GM18502 (cell line): ENCODE measurements around the gene CMTM5.
"Not testable (repeated sequence)": the region's sequence is repeated elsewhere in the genome, so short reads cannot be mapped to it uniquely, and the experiment has no call there.

ENCODE experiments used
- ATAC-seq: cut with Tn5 transposase; IDR thresholded peaks from one replicate; pipeline ENCODE4 v1.9.1; 2021; ENCODE audit warnings: mild to moderate bottlenecking; ENCODE audit not compliant: unreplicated experiment, poor library complexity

The CMTM5 gene

DNA sequence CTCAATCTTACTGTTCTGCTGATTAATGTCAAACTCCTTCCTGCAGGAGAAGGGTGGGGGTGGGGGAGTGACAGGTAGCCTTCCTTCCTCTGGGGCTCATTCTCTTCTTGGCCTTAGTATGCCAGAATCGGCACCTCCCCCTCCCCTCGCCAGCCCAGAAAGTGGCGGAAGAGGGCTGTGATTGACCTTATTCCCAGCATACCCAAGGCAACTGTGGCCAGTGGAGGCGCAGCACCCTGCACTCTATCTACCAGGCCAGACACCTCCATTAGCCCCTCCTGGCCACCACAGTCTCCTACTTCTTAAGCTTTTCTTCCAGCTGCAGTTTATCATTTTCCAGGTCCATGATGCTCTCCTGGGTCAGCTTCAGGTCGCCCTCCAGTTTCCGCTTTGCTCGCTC is 15.8 kb downstream of the CMTM5 start:
- ATAC-seq = no peak

DNA sequence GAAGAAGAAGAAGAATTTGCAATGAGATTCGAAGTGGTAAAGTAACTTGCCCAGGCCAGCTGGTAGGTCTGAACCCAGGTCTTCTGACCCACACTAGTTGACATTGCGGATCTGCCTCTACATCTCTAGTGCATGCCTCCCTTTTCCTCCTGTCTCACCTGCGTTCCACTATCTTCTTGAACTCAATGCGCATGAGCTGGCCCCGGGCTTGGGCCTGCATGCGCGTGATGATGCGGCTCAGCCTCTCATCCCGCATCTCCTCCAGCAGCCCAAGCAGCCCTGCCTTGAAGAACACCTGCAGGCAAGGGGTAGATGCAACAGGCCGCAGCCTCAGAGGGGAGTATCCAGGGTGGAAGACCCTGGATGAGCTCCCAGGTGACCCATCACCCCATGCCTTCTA is 19.3 kb downstream of the CMTM5 start:
- ATAC-seq = no peak

DNA sequence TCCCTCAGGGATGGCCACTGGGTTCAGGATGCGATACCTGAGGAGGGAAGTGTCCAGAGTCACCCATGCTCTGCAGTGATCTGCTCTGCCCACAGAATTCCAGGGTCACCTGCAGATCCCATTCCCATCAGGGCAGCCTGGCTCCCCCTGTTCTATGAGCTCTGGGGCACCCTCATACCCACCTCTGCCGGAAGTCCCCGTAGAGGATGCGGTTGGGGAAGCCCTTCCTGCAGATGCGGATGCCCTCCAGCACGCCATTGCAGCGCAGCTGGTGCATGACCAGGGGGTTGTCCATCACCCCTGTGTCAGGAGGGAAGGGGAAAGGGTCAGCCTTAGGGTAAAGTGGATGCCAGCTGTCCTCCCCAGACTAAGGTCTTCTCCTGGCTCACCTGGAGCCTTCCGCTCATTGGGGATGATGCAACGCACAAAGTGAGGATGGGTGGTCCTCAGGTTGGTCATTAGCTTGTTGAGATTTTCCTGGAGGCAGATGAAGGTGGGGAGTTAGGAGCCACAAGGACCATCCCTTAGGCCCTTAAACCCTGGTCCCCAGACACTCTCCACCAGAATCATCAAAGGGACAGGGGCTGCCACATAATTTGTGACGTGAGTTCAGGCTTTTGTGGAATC is 20.0 kb downstream of the CMTM5 start:
- no peak for ATAC-seq

DNA sequence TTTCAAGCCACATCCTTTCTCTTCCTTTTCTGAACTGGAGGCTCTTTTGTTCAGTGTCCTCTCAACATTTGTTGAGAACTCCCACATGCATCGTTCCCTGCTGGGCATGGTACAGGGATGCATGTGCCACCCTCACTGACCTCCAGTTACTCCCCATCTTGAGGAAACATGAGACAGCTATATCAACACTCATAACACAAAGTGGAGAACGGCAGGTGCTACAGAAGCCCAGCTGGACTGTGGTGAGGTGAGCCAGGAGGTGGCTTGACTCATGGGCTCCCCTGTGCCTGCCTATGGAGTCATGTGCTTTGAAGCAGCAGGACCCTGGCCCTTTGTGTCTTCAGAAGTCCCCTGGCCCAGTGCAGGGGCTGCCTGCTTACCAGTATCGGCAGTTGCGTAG is 21.5 kb downstream of the CMTM5 start:
- no peak for ATAC-seq

DNA sequence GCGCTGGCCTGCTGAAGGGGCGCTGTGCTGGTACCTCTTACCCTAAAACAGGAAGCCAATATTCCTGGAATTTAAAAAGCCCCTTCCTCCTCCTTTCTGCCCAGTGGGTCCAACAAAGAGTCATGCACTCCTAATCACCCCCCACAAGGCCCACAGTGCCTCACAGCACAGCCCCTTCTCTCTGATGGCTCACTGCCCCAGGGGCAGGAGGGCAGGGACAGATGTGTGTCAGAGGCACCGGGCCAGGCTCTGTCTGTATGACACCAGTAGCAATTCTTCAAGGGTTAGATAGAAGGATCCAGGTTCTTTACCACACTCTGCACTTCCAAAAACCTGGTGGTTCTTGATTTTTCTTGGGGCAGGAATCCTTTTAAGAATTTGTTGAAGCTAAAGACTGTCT is 22.3 kb downstream of the CMTM5 start:
- no peak for ATAC-seq

DNA sequence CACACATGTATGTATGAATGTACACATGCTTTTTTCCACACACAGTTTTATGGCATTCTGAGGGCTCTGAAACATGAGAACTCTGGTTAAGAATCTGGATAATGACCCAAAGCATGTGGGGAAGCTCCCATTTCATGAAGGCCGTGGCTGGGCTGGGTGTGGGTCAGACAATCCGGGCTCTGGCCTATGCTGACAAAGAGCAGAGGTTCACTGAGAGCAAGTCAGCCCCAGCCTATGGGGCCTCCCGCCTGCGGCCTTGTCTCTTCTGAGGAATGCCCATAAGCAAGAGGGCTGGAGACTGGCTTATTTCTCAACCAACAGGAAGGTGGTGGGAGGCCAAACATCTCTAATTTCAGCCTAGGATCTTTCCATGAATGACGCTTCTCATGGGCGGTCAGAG is 22.7 kb downstream of the CMTM5 start:
- no peak for ATAC-seq

DNA sequence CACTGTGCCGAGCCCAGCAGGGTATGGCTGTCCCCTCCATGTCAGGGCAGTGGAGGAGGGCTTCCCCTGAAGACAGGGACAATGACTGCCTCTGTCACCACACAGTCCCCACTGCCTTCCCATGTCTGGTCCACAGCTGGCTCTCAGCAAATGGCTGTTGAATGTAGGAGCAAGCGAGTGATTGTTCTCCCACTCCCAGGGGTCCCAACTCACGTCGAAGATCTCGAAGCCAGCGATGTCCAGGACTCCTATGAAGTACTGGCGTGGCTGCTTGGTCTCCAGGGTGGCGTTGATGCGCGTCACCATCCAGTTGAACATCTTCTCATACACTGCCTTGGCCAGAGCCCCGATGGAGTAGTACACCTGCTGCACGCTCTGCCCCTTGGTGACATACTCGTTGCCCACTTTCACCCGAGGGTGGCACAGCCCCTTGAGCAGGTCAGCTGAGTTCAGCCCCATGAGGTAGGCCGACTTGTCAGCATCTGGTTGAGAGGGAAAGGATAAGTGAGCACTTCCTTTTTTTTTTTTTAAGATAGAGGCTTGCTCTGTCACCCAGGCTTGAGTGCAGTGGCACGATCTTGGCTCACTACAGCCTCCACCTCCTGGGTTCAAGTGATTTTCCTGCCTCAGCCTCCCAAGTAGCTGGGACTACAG is 23.8 kb downstream of the CMTM5 start:
- ATAC-seq = not testable (repeated sequence)

DNA sequence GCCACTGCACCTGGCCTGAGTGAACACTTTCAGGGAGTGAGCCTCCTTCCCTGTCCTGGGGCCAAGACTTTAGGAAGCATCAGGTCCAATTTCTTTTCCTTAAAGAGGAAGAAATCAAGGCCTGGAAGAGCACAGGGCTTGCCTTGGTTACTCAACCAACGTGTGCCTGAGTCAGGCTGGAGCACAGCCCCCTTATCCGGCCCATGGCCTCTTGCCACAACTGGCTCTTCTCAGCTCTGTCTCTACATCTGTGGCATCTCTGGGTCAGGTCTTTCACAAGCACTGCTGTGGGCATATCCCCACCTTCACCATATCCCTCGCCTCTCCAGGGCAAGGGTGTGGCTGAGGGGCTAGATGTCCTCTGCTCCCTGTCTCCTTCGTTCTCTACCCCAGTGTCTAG is 24.4 kb downstream of the CMTM5 start:
- no peak for ATAC-seq

DNA sequence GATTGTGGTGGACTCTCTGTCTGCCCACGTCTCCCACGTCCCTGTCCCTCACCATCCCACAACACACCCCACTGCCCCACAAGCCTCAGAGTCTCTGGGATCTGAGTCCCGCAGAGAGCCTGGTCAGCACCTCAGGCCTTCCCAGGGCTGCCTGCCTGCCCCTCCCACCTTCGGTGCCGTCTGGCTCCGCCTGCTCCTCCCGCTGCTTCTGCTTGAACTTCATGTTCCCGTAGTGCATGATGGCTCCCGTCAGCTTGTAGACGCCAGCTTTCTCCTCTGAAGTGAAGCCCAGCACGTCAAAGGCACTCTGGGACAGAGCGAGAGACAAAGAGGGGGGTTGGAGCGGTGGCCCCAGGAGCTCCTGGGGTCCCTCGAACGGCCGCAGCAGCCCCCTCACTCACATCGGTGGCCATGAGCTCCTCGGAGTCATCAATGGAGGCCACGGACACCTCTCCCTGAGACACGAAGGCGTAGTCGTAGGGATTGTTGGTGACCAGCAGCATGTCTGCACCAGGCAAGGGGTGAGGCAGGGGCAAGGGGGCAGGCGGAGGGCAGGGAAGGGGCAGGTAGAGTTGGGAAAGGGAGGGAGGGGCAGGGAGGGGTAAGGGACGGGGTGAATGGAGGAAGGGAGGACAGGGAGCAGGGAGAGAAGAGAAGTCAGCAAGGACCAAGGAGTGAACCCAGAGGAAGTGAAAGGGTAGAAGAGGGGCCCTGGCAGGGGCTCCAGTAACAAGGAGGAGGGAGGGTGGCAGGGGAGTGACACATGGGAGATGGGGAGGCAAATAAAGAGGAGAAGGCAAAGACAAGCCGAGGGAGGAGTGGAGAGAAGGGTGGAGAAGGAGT is 25.7 kb downstream of the CMTM5 start:
- no peak for ATAC-seq

DNA sequence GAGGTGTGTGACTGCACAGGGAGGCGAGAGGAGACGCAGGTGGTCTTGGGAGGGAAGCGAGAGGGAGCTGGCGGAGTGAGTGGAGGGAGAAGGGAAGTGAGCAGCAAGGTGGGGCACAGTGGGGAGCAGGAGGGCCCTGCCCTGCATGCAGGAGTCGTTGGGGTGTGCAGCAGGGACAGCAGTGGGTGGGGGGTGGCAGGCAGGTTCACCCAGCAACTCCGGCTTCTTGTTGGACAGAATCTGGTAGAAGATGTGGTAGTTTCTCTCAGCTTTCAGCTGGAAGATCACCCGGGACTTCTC is 26.2 kb downstream of the CMTM5 start:
- ATAC-seq = no peak

DNA sequence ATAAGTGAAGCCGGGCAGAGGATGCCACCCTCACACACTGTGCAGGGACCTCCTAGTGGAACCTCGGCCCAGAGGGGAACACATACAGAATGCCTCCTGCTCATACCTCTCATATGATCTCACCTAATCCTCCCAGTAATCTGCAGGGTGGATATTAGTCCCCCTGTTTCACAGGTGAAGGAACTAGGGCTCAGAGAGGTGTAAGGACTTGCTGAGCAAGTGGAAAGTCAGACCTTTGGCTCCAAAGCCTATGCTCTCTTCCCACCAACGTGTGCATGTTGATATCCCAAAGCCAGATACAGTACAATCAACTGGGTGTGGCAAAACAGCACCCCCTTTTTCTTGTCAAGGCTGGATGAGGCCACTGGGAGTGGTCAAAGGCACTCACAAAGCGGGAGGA is 27.1 kb downstream of the CMTM5 start:
- ATAC-seq = no peak

DNA sequence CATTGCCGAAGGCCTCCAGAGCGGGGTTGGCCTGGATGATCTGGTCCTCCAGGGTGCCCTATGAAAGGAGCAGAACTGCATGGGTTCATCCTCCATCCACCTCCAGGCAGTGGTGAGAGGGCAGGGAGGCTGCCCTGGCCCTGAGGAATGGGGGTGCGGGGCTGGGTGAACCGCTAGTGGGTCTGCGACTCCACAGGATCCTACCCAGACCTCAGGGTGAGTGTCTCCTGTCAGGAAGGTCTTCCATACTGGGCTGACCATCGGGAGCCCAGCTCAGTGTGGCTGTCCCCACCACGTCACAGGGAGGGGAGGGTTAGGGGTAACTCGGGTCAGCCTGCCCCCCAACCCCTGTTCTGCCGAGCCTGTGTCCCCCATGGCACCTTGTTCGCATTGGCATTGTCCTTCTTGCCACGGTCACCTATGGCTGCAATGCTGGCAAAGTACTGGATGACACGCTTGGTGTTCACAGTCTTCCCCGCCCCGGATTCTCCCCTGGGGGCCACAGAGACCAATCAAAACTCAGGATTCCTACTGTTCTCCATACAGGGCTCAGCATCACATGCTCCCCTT is 27.6 kb downstream of the CMTM5 start:
- no peak for ATAC-seq

DNA sequence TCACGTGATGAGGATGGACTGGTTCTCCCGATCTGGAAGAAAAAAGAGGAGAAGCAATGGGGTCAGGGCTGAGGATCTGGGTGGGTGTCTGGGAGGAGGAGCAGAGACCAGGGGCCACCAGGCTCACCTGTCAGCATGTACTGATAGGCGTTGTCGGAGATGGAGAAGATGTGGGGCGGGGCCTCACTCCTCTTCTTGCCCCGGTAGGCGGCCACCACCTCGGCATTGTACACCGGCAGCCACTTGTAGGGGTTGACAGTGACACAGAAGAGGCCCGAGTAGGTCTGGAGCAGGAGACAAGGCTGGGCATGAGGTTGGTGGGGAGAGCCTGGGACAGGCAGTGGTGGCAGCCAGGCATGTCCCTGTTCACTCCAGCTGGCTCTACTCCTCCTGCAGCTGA is 28.2 kb downstream of the CMTM5 start:
- no peak for ATAC-seq

DNA sequence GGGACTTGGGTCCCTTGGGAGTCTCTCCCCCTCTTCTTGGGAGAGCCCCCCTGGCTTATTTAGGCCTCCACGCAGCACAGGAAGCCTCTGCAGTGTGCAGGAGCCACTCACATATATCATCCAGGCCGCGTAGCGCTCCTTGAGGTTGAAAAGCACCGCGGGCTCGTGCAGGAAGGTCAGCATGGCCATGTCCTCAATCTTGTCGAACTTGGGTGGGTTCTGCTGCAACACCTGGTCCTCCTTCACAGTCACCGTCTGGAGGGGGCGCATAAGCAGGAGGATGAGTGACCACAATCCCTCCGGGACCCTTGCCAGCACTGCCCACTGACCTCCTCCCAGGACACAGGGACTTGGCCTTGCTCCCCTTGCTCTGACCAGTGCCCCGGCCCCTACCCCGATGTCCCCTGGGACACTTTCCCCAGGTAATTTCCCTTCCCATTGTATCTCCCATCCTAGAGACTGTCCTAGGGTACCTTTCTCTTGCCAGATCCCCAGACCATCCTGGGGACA is 28.7 kb downstream of the CMTM5 start:
- ATAC-seq = no peak

DNA sequence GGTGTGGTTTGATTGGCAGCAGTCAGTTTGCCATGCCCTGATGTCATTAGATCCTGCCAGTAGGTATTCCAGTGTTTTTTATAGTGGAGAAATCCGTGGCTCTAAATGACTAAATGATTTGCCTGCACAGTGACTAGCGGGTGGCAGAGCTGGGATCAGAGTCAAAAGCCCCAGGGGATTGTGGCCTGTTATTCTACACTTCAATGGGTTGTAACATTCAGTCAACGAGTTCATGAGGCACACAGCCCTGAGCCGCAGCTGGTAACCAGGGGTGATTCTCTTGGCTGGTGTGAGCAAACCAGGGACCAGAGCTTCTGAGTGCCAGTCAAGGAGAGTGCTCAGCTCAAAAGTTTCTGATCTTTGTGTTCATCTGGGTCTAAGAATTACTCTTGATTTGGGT is 29.4 kb downstream of the CMTM5 start:
- ATAC-seq = no peak

DNA sequence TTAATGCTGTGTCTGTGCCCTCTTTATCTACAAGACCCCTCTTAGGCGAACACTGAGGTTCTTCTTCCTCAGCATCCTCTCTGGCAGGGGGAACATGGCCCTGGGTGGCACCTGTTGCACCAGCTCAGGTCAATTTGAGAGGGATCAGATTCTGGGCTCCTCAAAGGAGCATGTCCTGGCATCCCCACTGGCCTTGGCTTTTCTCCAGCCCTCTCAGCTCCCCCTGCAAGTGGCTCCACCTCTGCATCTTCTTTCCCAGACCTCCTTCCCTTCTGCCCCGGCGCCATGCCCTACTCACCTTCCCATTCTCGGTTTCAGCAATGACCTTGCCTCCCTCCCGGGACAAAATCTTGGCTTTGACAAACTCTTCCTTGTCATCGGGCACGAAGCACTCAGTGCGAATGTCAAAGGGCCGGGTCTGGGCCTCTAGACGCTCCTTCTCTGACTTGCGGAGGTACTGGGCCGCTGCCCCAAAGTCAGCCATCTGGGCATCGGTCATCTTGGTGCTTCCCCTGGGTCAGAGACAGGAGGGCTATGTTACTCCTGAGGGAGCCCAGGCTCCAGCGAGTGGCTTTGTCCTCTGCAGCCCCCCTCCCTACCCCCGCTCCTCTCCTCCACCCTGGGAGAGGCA is 30.0 kb downstream of the CMTM5 start:
- no peak for ATAC-seq

DNA sequence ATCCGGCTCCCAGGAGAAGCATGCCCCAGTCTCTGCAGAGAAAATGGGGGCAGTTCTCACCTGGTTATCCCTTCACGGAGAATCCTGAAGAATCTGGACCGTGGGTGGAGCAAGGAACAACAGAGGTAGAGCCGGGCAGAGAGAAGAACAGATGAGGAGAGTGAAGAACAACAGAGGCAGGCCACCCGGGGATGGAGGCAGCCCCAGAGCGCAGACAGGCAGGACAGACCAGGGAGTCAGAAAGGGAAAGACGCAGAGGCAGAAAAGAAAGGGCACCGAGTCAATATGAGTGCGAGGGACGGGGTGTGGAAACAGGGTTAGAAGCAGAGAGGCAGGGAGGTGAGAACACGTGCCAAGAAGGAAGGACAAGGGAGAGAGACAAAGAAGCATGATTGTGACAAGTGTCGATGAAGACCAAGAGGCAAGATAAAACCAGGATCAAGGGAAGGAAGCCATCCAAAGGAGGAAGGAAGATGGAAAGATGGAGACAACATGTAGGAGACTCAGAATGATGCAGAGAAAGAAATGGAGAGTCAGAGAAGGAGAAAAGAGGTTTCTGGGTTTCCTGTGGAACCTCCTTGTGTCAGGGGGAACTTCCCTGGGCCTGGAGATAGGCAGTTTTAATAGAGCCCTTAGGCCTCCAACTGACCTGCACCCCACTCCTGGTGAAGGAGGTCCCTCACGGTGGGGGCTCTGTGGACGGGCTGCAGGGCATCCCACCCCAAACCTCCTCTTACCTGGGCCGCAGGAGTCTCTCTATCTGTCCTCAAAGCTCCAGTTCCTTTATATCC is 30.9 kb downstream of the CMTM5 start, which contains the start of gene MYH6:
Gene MYH6 (minus strand): TSS at position 758 of the 791 bp plus-strand sequence. CDS start 1,050 bp downstream, outside the sequence.
- no peak for ATAC-seq

DNA sequence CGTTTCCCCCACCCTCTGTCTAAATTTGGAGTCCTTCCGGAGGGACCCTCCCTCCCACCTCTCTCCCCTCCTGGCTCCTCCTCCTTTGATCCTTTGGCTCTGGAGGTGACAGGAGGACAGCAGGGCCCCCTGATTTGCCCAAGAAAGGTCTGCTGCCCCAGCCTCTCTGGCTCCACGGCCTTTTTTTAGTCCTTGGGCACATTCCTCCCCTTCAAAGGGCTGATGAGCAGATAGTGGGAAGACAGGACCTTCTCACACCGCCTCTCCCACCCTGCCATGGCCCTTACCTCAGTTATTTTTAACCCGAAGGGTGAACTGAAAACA is 31.4 kb downstream of the CMTM5 start:
- ATAC-seq = no peak

DNA sequence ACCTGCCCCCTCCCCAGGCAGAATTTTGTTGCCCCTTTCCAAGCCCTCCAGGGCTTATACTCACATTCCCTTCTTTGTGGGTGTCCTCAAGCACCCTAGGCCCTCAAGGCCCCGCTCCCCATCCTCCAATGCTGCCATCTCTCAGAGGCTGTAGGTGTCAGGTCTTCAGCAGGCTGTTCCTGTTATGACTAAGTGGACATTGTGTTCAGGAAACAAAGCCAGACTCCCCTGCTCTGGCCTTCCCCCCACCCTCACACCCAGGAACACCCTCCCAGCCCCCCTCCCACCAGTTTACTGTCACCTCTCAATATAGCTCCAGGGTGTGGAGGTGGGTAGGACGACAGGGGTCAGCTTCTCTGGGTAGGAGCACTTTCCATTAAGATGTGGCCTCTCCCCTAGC is 32.6 kb downstream of the CMTM5 start:
- ATAC-seq = no peak
